IPS-20b (cell line): ENCODE results near the gene COPS6.

Experiments used
- H3K27ac ChIP-seq: one replicate; pipeline ENCODE4 v1.5.1; 2013; ENCODE audit warnings: low read length
- H3K27me3 ChIP-seq: 2 replicates; pipeline ENCODE4 v1.6.1; 2013; ENCODE audit warnings: mild to moderate bottlenecking, low read length, inconsistent platforms; ENCODE audit not compliant: insufficient read depth
- H3K36me3 ChIP-seq: 2 replicates; pipeline ENCODE4 v1.6.1; 2013; ENCODE audit warnings: low read depth, mild to moderate bottlenecking, inconsistent platforms, low read length, moderate library complexity; ENCODE audit not compliant: insufficient read depth
- H3K4me1 ChIP-seq: 2 replicates; pipeline ENCODE4 v1.6.1; 2013; ENCODE audit warnings: mild to moderate bottlenecking, control low read depth, inconsistent platforms, low read length, moderate library complexity; ENCODE audit not compliant: insufficient read depth
- H3K4me3 ChIP-seq: 2 replicates; pipeline ENCODE4 v1.5.1; 2013; ENCODE audit warnings: mild to moderate bottlenecking, low read length, inconsistent platforms
- H3K9ac ChIP-seq: 2 replicates; pipeline ENCODE4 v1.6.1; 2013; ENCODE audit warnings: low read depth, mild to moderate bottlenecking, inconsistent platforms, low read length, moderate library complexity
- H3K9me3 ChIP-seq: 2 replicates; pipeline ENCODE4 v1.6.1; 2013; ENCODE audit warnings: mild to moderate bottlenecking, low read depth, low read length, inconsistent platforms; ENCODE audit not compliant: insufficient read depth

Gene COPS6

GRCh38 chr7:100088621-100089457 lies at the start of gene COPS6:
Gene COPS6 (plus strand): TSS chr7:100088969. CDS start chr7:100088991, 22 bp downstream.
- Histone ChIP-seq H3K27ac (peak within 1 kb of the TSS; percentile 30), H3K36me3 (peaks cover 37% of the 10 kb centered on the region), H3K9ac (peak within 1 kb of the TSS; percentile 92)

GRCh38 chr7:100040575-100040974 lies 48.2 kb upstream of the COPS6 start:
- Histone ChIP-seq H3K9me3 (no peaks in the 10 kb centered on the region), H3K36me3 (peaks cover 22% of the 10 kb centered on the region), H3K9ac (no peak overlapping the region), H3K27ac (no peak overlapping the region), H3K4me3 (no peak overlapping the region), H3K4me1 (no peaks in the 10 kb centered on the region), H3K27me3 (no peaks in the 10 kb centered on the region)

More at GRCh38 chr7:100088621-100089457, at the start of gene COPS6:
- H3K4me3 ChIP-seq: peak within 1 kb of the TSS; percentile 92
- no peaks in the 10 kb centered on the region; the same call in 1 of the 2 replicates for H3K4me1 ChIP-seq
- no peaks in the 10 kb centered on the region for H3K27me3 ChIP-seq
- H3K9me3 ChIP-seq: no peaks in the 10 kb centered on the region

- H3K27me3 ChIP-seq: no peaks in the 10 kb centered on the region
- H3K4me3 ChIP-seq: no peak overlapping the region
- no peak overlapping the region for H3K9ac ChIP-seq
- no peak overlapping the region for H3K27ac ChIP-seq
- H3K9me3 ChIP-seq: no peaks in the 10 kb centered on the region
- peaks cover 3% of the 10 kb centered on the region; the same call in 1 of the 2 replicates for H3K4me1 ChIP-seq
- H3K36me3 ChIP-seq: no peaks in the 10 kb centered on the region
Measured at GRCh38 chr7:100044718-100045117, 44.1 kb upstream of the COPS6 start.

- Histone ChIP-seq H3K36me3 (peaks cover 12% of the 10 kb centered on the region; the same call in 1 of the 2 replicates), H3K9ac (no peak overlapping the region), H3K4me1 (peaks cover 6% of the 10 kb centered on the region; the same call in 1 of the 2 replicates), H3K27me3 (no peaks in the 10 kb centered on the region), H3K9me3 (no peaks in the 10 kb centered on the region), H3K27ac (no peak overlapping the region), H3K4me3 (no peak overlapping the region)
Measured at GRCh38 chr7:100048680-100049079, 40.1 kb upstream of the COPS6 start.

- H3K36me3 ChIP-seq: peaks cover 12% of the 10 kb centered on the region; the same call in 1 of the 2 replicates
- H3K27ac ChIP-seq: peak within 1 kb of the TSS; percentile 90
- peak within 1 kb of the TSS; percentile 94 for H3K9ac ChIP-seq
- H3K4me1 ChIP-seq: peaks cover 6% of the 10 kb centered on the region; the same call in 1 of the 2 replicates
- no peaks in the 10 kb centered on the region for H3K27me3 ChIP-seq
- H3K4me3 ChIP-seq: peak within 1 kb of the TSS; percentile 98
- H3K9me3 ChIP-seq: no peaks in the 10 kb centered on the region
Measured at GRCh38 chr7:100049441-100050291, 39.1 kb upstream of the COPS6 start, which contains the start of gene ZSCAN21. Gene ZSCAN21 (plus strand): TSS chr7:100049774. CDS start chr7:100057007, 7,233 bp downstream.

GRCh38 chr7:100051611-100052010 lies 37.2 kb upstream of the COPS6 start:
- no peak overlapping the region for H3K4me3 ChIP-seq
- no peaks in the 10 kb centered on the region for H3K9me3 ChIP-seq
- H3K27ac ChIP-seq: no peak overlapping the region
- H3K27me3 ChIP-seq: no peaks in the 10 kb centered on the region
- no peak overlapping the region for H3K9ac ChIP-seq
- peaks cover 19% of the 10 kb centered on the region; the same call in 1 of the 2 replicates for H3K36me3 ChIP-seq
- H3K4me1 ChIP-seq: peaks cover 6% of the 10 kb centered on the region; the same call in 1 of the 2 replicates

- Histone ChIP-seq H3K27ac (no peak overlapping the region), H3K36me3 (peaks cover 35% of the 10 kb centered on the region), H3K9ac (no peak overlapping the region), H3K9me3 (no peaks in the 10 kb centered on the region), H3K4me1 (peaks cover 6% of the 10 kb centered on the region; the same call in 1 of the 2 replicates), H3K4me3 (no peak overlapping the region), H3K27me3 (no peaks in the 10 kb centered on the region)
Measured at GRCh38 chr7:100053215-100053614, 35.6 kb upstream of the COPS6 start.

- Histone ChIP-seq H3K9ac (no peak overlapping the region), H3K36me3 (peaks cover 61% of the 10 kb centered on the region), H3K9me3 (no peaks in the 10 kb centered on the region), H3K4me3 (no peak overlapping the region), H3K4me1 (no peaks in the 10 kb centered on the region), H3K27me3 (no peaks in the 10 kb centered on the region), H3K27ac (no peak overlapping the region)
Measured at GRCh38 chr7:100057006-100057405, 31.8 kb upstream of the COPS6 start.

- Histone ChIP-seq H3K27me3 (no peaks in the 10 kb centered on the region), H3K9ac (no peak overlapping the region), H3K4me1 (no peaks in the 10 kb centered on the region), H3K4me3 (no peak overlapping the region), H3K9me3 (no peaks in the 10 kb centered on the region), H3K27ac (no peak overlapping the region), H3K36me3 (peaks cover 71% of the 10 kb centered on the region)
Measured at GRCh38 chr7:100059251-100059739, 29.5 kb upstream of the COPS6 start.

GRCh38 chr7:100061518-100062193 lies 27.1 kb upstream of the COPS6 start:
- H3K27ac ChIP-seq: no peak overlapping the region
- H3K9me3 ChIP-seq: no peaks in the 10 kb centered on the region
- peaks cover 80% of the 10 kb centered on the region for H3K36me3 ChIP-seq

GRCh38 chr7:100063376-100063775 lies 25.4 kb upstream of the COPS6 start:
- peaks cover 62% of the 10 kb centered on the region for H3K36me3 ChIP-seq
- H3K27ac ChIP-seq: no peak overlapping the region
- no peaks in the 10 kb centered on the region for H3K4me1 ChIP-seq

More at GRCh38 chr7:100061518-100062193, 27.1 kb upstream of the COPS6 start:
- Histone ChIP-seq H3K4me3 (no peak overlapping the region), H3K9ac (no peak overlapping the region), H3K4me1 (no peaks in the 10 kb centered on the region), H3K27me3 (no peaks in the 10 kb centered on the region)

More at GRCh38 chr7:100063376-100063775, 25.4 kb upstream of the COPS6 start:
- Histone ChIP-seq H3K4me3 (no peak overlapping the region), H3K27me3 (no peaks in the 10 kb centered on the region), H3K9me3 (no peaks in the 10 kb centered on the region), H3K9ac (no peak overlapping the region)
